HepG2 (cell line): ENCODE results near the gene FAM53B.

Experiments
- HMG20A ChIP-seq: IDR thresholded peaks from 2 replicates; pipeline ENCODE4 v1.6.1; 2016; ENCODE audit warnings: borderline replicate concordance
- MAX ChIP-seq: IDR thresholded peaks from 2 replicates; pipeline ENCODE4 v1.6.1; 2012; ENCODE audit warnings: inconsistent platforms
- MBNL3 ChIP-seq: fragments of 250-450 bp; sonication (Bioruptor Pico); conservative IDR thresholded peaks from 2 replicates; pipeline ENCODE4 v1.8.0; 2022; ENCODE audit warnings: mild to moderate bottlenecking, inconsistent platforms
- NR2C2 ChIP-seq: sonication (generic); formaldehyde crosslinking; IDR thresholded peaks from 2 replicates; pipeline ENCODE4 v1.4.0; 2020; ENCODE audit warnings: missing genetic modification reagents, mild to moderate bottlenecking, moderate library complexity, borderline replicate concordance
- TF ChIP-seq, protein P1 (sequence below): sonication (generic); formaldehyde crosslinking; IDR thresholded peaks from 2 replicates; pipeline ENCODE4; 2020; ENCODE audit warnings: missing genetic modification reagents, mild to moderate bottlenecking, borderline replicate concordance

DNA sequence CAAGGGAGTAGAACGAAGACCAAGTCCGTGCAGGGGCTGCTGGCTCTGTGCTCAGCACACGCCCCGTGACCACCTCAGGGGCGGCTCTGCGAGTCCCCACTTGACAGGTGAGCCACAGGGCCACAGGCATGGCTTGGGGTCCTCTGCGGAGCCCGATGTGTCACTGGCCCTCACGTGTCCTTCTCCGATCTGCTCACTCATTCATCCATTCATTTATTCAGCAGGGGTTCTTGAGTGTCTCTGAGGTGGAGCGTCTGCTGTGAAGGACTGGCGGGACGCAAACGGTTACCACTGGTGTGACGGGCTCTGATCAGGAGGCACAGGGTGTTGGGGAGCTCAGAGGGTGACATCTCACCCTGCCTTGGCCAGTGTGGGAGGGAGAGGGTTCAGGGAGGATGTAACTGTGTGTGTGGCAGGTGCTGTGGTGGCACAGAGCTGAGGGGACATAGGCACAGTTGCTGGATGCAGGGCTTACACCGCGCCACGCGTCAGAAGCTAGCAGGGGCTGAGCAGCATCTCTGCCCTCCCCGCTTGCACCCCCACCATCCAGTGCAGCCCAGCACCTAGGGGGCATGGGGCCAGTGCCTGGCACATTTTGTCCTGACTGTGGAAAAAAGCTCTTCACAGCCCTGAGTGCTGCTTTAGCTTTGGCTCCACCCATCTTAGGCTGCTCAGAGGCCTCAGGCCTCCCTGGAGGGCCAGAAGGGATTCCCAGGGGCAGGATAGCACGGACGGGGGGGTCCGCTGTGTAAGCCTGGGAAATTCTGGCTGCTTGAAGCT is 165.8 kb downstream of the FAM53B start:
- TF ChIP-seq, protein P1, sequence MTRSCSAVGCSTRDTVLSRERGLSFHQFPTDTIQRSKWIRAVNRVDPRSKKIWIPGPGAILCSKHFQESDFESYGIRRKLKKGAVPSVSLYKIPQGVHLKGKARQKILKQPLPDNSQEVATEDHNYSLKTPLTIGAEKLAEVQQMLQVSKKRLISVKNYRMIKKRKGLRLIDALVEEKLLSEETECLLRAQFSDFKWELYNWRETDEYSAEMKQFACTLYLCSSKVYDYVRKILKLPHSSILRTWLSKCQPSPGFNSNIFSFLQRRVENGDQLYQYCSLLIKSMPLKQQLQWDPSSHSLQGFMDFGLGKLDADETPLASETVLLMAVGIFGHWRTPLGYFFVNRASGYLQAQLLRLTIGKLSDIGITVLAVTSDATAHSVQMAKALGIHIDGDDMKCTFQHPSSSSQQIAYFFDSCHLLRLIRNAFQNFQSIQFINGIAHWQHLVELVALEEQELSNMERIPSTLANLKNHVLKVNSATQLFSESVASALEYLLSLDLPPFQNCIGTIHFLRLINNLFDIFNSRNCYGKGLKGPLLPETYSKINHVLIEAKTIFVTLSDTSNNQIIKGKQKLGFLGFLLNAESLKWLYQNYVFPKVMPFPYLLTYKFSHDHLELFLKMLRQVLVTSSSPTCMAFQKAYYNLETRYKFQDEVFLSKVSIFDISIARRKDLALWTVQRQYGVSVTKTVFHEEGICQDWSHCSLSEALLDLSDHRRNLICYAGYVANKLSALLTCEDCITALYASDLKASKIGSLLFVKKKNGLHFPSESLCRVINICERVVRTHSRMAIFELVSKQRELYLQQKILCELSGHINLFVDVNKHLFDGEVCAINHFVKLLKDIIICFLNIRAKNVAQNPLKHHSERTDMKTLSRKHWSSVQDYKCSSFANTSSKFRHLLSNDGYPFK (CRISPR knock-in tag): no peak
- no peak for TF ChIP-seq HMG20A (CRISPR knock-in tag)
- TF ChIP-seq MBNL3 (CRISPR knock-in tag): no peak
- no peak for TF ChIP-seq NR2C2 (CRISPR knock-in tag)
- TF ChIP-seq MAX: no peak
